ENCODE data around the gene PEAK1. TPM values are rescaled to one million over a fixed set of nuclear protein-coding genes. Genes with fewer than 3 reads are reported as not detected.

PEAK1 gene
- total and polyA plus RNA-seq, 9 of the 15 experiments (the other 6 are each of a cell fraction or from before 2014, with no cell fraction given) = 0.99 to 22.4 (median 10.8) TPM

DNA sequence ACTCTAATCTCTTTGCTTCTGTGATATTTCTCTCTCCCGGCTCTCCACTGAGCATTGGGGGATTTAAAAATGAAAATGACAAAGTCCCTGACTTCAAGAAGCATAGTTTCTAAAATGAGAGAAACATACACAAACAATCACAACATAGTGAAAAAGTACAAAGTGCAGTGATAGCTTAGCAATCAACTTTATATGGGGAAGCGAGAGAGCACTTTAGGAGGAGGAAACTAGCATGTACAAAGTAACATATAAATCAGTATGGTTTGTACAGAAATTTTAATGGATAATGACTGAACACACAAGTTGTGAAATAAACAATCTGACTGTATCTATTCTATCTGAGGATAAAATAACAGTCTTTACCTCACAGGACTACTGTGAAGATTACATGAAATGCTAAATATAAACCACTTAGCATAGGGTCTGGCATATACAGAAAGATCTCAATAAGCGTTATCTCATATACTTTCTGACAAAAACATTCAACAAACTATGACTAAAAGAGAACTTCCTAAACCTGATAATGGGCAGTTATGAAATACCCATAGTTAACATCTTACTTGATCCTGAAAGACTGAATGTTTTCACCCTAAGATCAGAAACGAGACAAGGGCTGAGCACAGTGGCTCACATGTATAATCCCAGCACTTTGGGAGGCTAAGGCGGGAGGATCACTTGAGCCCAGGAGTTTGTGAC, 61.2 kb downstream of the PEAK1 start:
- no peak for DNase-seq (ENCODE audit: extremely low read depth in 1 of 4, low spot score in 3 of 4)
- in situ Hi-C loops (cut with MboI) = no loop called here
- Histone ChIP-seq H3K4me3 (no peak overlapping the region), H3K4me1 (replicated peaks in 1 of 2; ENCODE audit: control insufficient read depth in 2 of 2, insufficient read depth in 2 of 2, low read length in 2 of 2) (no peaks in the 10 kb centered on the region), H3K9ac (ENCODE audit: insufficient read depth in 1 of 2, low read depth in 2 of 2, low read length in 2 of 2) (no peak overlapping the region), H3K27ac (ENCODE audit: extremely low read depth, low read depth, low read length) (no peak overlapping the region), H3K79me2 (ENCODE audit: control insufficient read depth, insufficient read depth, low read length) (no peaks in the 10 kb centered on the region), H3K36me3 (ENCODE audit: control insufficient read depth, insufficient read depth, low read length) (no peaks in the 10 kb centered on the region; the same call in 2 of the 3 replicates), H2AFZ (ENCODE audit: low read depth, low read length) (no peak overlapping the region), H3K4me2 (ENCODE audit: insufficient read depth, low read length) (no peak overlapping the region), H3K27me3 (ENCODE audit: control insufficient read depth in 2 of 2, insufficient read depth in 2 of 2, low read length in 2 of 2) (no peaks in the 10 kb centered on the region), H3K9me3 (replicated peaks; ENCODE audit: control insufficient read depth, insufficient read depth, low read depth, low read length) (no peaks in the 10 kb centered on the region), H4K20me1 (replicated peaks; ENCODE audit: control insufficient read depth, insufficient read depth, low read length) (no peaks in the 10 kb centered on the region), H3K9me1 (ENCODE audit: control insufficient read depth, insufficient read depth, low read length) (no peaks in the 10 kb centered on the region)
- intact Hi-C loops (cut with micrococcal nuclease) = no loop called here
- 66% methylated on average over 5 of the region's 5 CpGs for WGBS (ENCODE audit: insufficient coverage, low coverage, missing lambda C conversion rate)
- POLR2A ChIA-PET = no interaction called here
- no peak for ATAC-seq
- CTCF ChIA-PET (ENCODE audit: low intra/inter-chr PET ratio) = no interaction called here
- TF ChIP-seq FOSL1 (tag; conservative IDR thresholded peaks at IDR 0.05) (0 out of 2 replicates have a peak, but pooled peaks have one; percentile 28), ZNF830 (CRISPR knock-in tag; IDR thresholded peaks at IDR 0.05) (no peak), CEBPB (tag; IDR thresholded peaks at IDR 0.05) (peak; percentile 30; the same call in 1 of the 2 replicates)
- BruUV-seq (replicated peaks) = no TSS peak
- FAIRE-seq = no peak

DNA sequence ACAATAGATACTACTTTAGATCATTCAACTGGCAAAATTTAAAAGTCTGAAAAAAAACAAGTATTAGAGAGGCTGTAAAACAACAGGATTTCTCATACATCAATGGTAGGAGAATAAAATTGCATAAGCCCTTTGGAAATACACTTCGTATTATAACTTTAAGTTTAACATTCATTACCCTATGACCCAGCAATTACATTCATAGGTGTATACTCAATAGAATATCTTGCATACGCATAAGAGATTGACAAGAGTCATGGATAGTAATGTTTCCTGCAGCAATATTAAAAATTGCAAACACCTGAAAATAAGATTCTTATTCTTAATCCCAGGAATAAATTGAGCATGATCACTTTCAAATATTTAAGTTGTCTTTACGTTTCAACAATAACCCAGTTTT, 63.6 kb downstream of the PEAK1 start:
- H3K36me3 ChIP-seq (ENCODE audit: control insufficient read depth, insufficient read depth, low read length) = no peaks in the 10 kb centered on the region
- in situ Hi-C loops (cut with MboI) = no loop called here
- H3K79me2 ChIP-seq (ENCODE audit: control insufficient read depth, insufficient read depth, low read length) = no peaks in the 10 kb centered on the region
- ATAC-seq (no peak), DNase-seq (ENCODE audit: extremely low read depth in 1 of 4, low spot score in 3 of 4) (no peak), FAIRE-seq (no peak)
- no peak overlapping the region for H3K9ac ChIP-seq (ENCODE audit: insufficient read depth in 1 of 2, low read depth in 2 of 2, low read length in 2 of 2)
- no peak overlapping the region for H3K4me3 ChIP-seq
- ChIA-PET POLR2A (interaction anchor here (0.5 kb wide), 1 partner anchor 757 kb away, joined by 4 read pairs; no protein-coding TSS in a partner anchor), CTCF (ENCODE audit: low intra/inter-chr PET ratio) (no interaction called here)
- no peaks in the 10 kb centered on the region for H3K27me3 ChIP-seq (ENCODE audit: control insufficient read depth in 2 of 2, insufficient read depth in 2 of 2, low read length in 2 of 2)
- 91% methylated on average over 3 of the region's 3 CpGs for WGBS (ENCODE audit: insufficient coverage, low coverage, missing lambda C conversion rate)
- no peaks in the 10 kb centered on the region for H3K4me1 ChIP-seq (replicated peaks in 1 of 2; ENCODE audit: control insufficient read depth in 2 of 2, insufficient read depth in 2 of 2, low read length in 2 of 2)
- H4K20me1 ChIP-seq (replicated peaks; ENCODE audit: control insufficient read depth, insufficient read depth, low read length) = no peaks in the 10 kb centered on the region
- no peaks in the 10 kb centered on the region for H3K9me3 ChIP-seq (replicated peaks; ENCODE audit: control insufficient read depth, insufficient read depth, low read depth, low read length)
- no peaks in the 10 kb centered on the region for H3K9me1 ChIP-seq (ENCODE audit: control insufficient read depth, insufficient read depth, low read length)
- H3K4me2 ChIP-seq (ENCODE audit: insufficient read depth, low read length) = no peak overlapping the region
- intact Hi-C loops (cut with micrococcal nuclease) = no loop called here
- H2AFZ ChIP-seq (ENCODE audit: low read depth, low read length) = no peak overlapping the region
- H3K27ac ChIP-seq (ENCODE audit: extremely low read depth, low read depth, low read length) = no peak overlapping the region
- no TSS peak for BruUV-seq (replicated peaks)
- TF ChIP-seq CEBPB (tag; IDR thresholded peaks at IDR 0.05) (no peak), PURB (CRISPR knock-in tag; IDR thresholded peaks at IDR 0.05; ENCODE audit: low read depth) (no peak), CBFA2T2 (conservative IDR thresholded peaks at IDR 0.05) (no peak)
- TF ChIP-seq, protein P1, sequence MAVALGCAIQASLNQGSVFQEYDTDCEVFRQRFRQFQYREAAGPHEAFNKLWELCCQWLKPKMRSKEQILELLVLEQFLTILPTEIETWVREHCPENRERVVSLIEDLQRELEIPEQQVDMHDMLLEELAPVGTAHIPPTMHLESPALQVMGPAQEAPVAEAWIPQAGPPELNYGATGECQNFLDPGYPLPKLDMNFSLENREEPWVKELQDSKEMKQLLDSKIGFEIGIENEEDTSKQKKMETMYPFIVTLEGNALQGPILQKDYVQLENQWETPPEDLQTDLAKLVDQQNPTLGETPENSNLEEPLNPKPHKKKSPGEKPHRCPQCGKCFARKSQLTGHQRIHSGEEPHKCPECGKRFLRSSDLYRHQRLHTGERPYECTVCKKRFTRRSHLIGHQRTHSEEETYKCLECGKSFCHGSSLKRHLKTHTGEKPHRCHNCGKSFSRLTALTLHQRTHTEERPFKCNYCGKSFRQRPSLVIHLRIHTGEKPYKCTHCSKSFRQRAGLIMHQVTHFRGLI (CRISPR knock-in tag; IDR thresholded peaks at IDR 0.05) = no peak

Measured in K562 (cell line).